Activated CD4-positive, CD25-positive, alpha-beta regulatory T cell (primary cell): Measurements from ENCODE around the gene RBL2.
"Not testable (repeated sequence)": the region's sequence is repeated elsewhere in the genome, so short reads cannot be mapped to it uniquely, and the experiment has no call there.

Source experiments
- DNase-seq, 4 experiments: peaks; one replicate each; lab custom pipeline; 2025; lab: John Stamatoyannopoulos, UW

Gene RBL2

GRCh38 chr16:53539759-53540718 lies 105.8 kb downstream of the RBL2 start:
- not testable (repeated sequence) for DNase-seq
